ENCODE measurements around the gene TMEM187. TPM values are rescaled to one million over a fixed set of nuclear protein-coding genes. Genes with fewer than 3 reads are reported as not detected.

TMEM187 gene
- polyA plus RNA-seq, 4 donors, result 4.2 to 10.1 (median 6.0) TPM

DNA sequence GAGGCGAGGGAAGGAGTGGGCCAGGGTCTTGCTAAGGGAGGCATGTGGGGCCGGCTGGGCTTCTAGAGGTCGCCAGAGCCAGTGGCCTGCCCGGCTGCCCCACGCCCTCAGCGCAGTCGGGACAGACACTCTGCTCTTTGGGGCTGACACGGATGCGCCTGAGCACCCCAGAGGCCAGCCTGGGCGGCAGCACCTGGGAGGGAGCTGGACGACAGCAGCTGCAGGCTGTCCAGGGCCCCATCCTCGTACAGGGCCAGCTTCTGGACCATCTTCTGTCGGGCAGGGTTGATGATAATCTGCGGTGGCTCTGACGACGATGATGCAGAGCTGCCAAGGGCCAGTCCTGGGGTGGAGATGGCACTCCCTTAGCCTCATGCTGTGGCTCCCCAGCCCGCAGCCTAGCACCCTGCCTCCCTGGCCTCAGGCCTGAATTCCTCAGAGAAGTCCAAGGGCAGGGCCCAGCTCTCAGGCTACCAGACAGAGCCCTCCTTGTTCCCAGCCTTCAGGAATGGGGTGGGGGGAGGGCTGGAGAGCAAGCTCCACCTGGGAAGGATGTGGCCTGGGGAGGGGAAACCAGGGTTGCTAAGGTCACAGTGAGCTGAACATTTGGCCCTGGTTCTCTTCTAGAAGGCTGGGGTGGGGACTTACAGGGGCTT lies 39.9 kb downstream of the TMEM187 start:
- 40 to 66% (median 64%) methylated on average over 17 of the region's 17 CpGs for WGBS, 3 donors

GRCh38 chrX:154013001-154013421 lies 40.5 kb downstream of the TMEM187 start:
- peaks cover 0 to 74% (median 4%) of the 10 kb centered on the region in 3 donors for H3K36me3 ChIP-seq (ENCODE audit: control insufficient read depth in 3 of 3, insufficient read depth in 2 of 3, low read depth in 1 of 3, low read length in 3 of 3)
- H3K4me1 ChIP-seq (ENCODE audit: control insufficient read depth in 3 of 3, insufficient read depth in 2 of 3, low read depth in 1 of 3, low read length in 2 of 3), result peaks cover 0 to 36% (median 0%) of the 10 kb centered on the region in 3 donors
- 50 to 59% (median 55%) methylated on average over 7 to 17 of the region's 17 CpGs for WGBS, 3 donors
- FAIRE-seq (no peak), DNase-seq (peak in 1 of 2 donors; percentile 36)
- no peaks in the 10 kb centered on the region for H3K9me3 ChIP-seq (ENCODE audit: control insufficient read depth in 2 of 2, insufficient read depth in 1 of 2, low read depth in 1 of 2, low read length in 1 of 2)
- no peaks in the 10 kb centered on the region for H3K27me3 ChIP-seq (ENCODE audit: control insufficient read depth in 3 of 3, insufficient read depth in 3 of 3, low read length in 3 of 3)
- no peak overlapping the region for H3K4me3 ChIP-seq (ENCODE audit: low read depth in 1 of 3, low read length in 3 of 3)
- peak overlapping the region in 2 of 3 donors; percentile 70 to 75 for H3K27ac ChIP-seq (ENCODE audit: low read depth in 1 of 3, low read length in 2 of 3)

More for the DNA sequence above, 39.9 kb downstream of the TMEM187 start:
- Histone ChIP-seq H3K4me1 (ENCODE audit: control insufficient read depth in 3 of 3, insufficient read depth in 2 of 3, low read depth in 1 of 3, low read length in 2 of 3) (peaks cover 0 to 36% (median 0%) of the 10 kb centered on the region in 3 donors), H3K27ac (ENCODE audit: low read depth in 1 of 3, low read length in 2 of 3) (peak overlapping the region in 2 of 3 donors; percentile 70 to 75), H3K9me3 (ENCODE audit: control insufficient read depth in 2 of 2, insufficient read depth in 1 of 2, low read depth in 1 of 2, low read length in 1 of 2) (no peaks in the 10 kb centered on the region), H3K4me3 (ENCODE audit: low read depth in 1 of 3, low read length in 3 of 3) (no peak overlapping the region), H3K36me3 (ENCODE audit: control insufficient read depth in 3 of 3, insufficient read depth in 2 of 3, low read depth in 1 of 3, low read length in 3 of 3) (peaks cover 0 to 74% (median 4%) of the 10 kb centered on the region in 3 donors), H3K27me3 (ENCODE audit: control insufficient read depth in 3 of 3, insufficient read depth in 3 of 3, low read length in 3 of 3) (no peaks in the 10 kb centered on the region)
- DNase-seq, result peak; percentile 31 to 77
- FAIRE-seq, result no peak

DNA sequence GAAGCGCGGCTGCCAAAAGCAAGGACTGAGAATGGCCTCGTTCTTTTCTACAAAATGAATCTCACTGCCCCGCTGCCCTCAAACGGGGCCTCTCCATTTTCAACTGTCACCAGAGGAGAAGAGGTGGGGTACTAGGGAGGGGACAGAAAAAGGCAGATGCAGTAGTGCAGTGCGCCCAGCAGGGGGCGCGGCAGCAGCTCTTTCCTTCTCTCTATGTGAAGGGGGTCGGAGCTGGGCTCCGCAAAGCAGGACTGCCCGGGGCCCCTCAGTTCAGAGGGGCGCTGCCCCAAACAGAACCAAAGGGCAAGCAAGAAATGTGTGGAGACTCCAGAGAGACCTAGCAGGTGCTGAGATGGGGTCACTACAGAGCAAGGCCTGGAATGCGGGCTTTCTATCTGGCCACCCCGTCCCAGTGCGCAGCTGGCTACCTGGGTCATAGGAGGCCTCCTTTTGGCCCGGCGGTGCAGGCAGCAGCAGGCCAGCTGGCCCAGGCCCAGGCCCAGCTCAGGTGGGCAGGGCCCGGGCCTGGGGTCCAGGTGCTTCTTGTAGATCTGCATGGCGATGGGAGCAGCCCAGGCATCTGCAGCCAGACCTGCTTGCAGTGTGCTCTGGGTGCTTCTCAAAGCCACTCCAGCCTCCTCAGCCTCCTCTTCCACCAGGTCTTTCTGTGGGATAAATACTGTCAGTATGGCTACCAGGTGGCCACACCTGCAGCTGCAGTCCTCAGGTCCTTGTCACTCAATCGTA lies 41.2 kb downstream of the TMEM187 start:
- Histone ChIP-seq H3K4me3 (ENCODE audit: low read depth in 1 of 3, low read length in 3 of 3) (no peak overlapping the region), H3K27me3 (ENCODE audit: control insufficient read depth in 3 of 3, insufficient read depth in 3 of 3, low read length in 3 of 3) (no peaks in the 10 kb centered on the region), H3K27ac (ENCODE audit: low read depth in 1 of 3, low read length in 2 of 3) (peak overlapping the region in 2 of 3 donors; percentile 70 to 75), H3K4me1 (ENCODE audit: control insufficient read depth in 3 of 3, insufficient read depth in 2 of 3, low read depth in 1 of 3, low read length in 2 of 3) (peaks cover 0 to 41% (median 0%) of the 10 kb centered on the region in 3 donors), H3K9me3 (ENCODE audit: control insufficient read depth in 2 of 2, insufficient read depth in 1 of 2, low read depth in 1 of 2, low read length in 1 of 2) (no peaks in the 10 kb centered on the region), H3K36me3 (ENCODE audit: control insufficient read depth in 3 of 3, insufficient read depth in 2 of 3, low read depth in 1 of 3, low read length in 3 of 3) (peaks cover 0 to 80% (median 4%) of the 10 kb centered on the region in 3 donors)
- FAIRE-seq (no peak), DNase-seq (peak in 1 of 2 donors; percentile 57)
- WGBS, 3 donors, result 34 to 39% (median 38%) methylated on average over 16 to 20 of the region's 20 CpGs

DNA sequence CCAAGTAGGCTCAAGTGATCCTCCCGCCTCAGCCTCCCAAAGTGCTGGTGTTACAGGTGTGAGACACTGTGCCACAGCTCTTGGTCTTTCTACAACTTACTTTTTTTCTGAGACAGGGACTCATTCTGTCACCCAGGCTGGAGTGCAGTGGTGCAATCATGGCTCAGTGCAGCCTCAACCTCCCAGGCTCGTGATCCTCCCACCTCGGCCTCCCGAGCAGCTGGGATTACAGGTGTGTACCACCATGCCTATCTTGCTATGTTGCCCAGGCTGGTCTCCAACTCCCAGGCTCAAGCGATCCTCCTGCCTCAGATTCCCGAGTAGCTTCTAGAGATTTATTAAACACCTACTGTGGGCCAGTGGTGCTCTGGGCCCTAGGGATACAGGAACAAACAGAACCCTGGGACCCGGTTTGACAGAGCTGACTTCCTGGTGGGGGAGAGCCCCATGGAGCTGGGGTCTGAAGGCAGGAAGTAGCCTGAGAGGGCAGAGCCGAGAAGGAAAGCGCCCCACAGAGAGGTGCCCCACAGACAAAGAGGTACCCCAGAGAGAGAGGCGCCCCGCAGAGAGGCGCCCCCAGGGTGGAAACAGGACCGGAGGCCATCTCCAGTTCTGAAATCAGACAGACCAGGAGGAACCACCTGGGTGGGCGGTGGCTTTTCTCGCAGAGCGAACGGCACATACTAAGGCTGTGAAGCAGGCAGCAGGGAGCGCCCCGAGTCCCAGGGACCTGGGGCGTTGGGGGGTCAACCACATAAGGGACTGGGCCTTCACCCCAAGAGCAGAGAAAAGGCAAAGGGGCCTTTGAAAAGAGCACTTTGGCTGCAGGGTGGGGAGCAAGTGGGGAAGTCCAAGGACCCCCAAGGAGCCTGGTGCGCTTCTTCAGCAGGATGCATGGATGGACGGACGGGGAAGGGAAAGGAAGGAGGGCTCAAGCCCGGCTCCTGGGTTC lies 42.2 kb downstream of the TMEM187 start:
- DNase-seq (no peak), FAIRE-seq (no peak)
- Histone ChIP-seq H3K27ac (ENCODE audit: low read depth in 1 of 3, low read length in 2 of 3) (no peak overlapping the region), H3K4me3 (ENCODE audit: low read depth in 1 of 3, low read length in 3 of 3) (no peak overlapping the region), H3K36me3 (ENCODE audit: control insufficient read depth in 3 of 3, insufficient read depth in 2 of 3, low read depth in 1 of 3, low read length in 3 of 3) (peaks cover 0 to 80% (median 4%) of the 10 kb centered on the region in 3 donors), H3K9me3 (ENCODE audit: control insufficient read depth in 2 of 2, insufficient read depth in 1 of 2, low read depth in 1 of 2, low read length in 1 of 2) (no peaks in the 10 kb centered on the region), H3K4me1 (ENCODE audit: control insufficient read depth in 3 of 3, insufficient read depth in 2 of 3, low read depth in 1 of 3, low read length in 2 of 3) (peaks cover 0 to 43% (median 0%) of the 10 kb centered on the region in 3 donors), H3K27me3 (ENCODE audit: control insufficient read depth in 3 of 3, insufficient read depth in 3 of 3, low read length in 3 of 3) (no peaks in the 10 kb centered on the region)
- 78 to 88% (median 84%) methylated on average over 22 to 24 of the region's 24 CpGs for WGBS, 3 donors

- Histone ChIP-seq H3K27me3 (ENCODE audit: control insufficient read depth in 3 of 3, insufficient read depth in 3 of 3, low read length in 3 of 3) (no peaks in the 10 kb centered on the region), H3K27ac (ENCODE audit: low read depth in 1 of 3, low read length in 2 of 3) (no peak overlapping the region), H3K9me3 (ENCODE audit: control insufficient read depth in 2 of 2, insufficient read depth in 1 of 2, low read depth in 1 of 2, low read length in 1 of 2) (no peaks in the 10 kb centered on the region), H3K4me1 (ENCODE audit: control insufficient read depth in 3 of 3, insufficient read depth in 2 of 3, low read depth in 1 of 3, low read length in 2 of 3) (peaks cover 0 to 36% (median 0%) of the 10 kb centered on the region in 3 donors), H3K36me3 (ENCODE audit: control insufficient read depth in 3 of 3, insufficient read depth in 2 of 3, low read depth in 1 of 3, low read length in 3 of 3) (peaks cover 0 to 78% (median 4%) of the 10 kb centered on the region in 3 donors), H3K4me3 (ENCODE audit: low read depth in 1 of 3, low read length in 3 of 3) (no peak overlapping the region)
- 74 to 83% (median 78%) methylated on average over 11 to 16 of the region's 16 CpGs for WGBS, 3 donors
- DNase-seq (no peak), FAIRE-seq (no peak)
These were observed 43.2 kb downstream of the TMEM187 start for GRCh38 chrX:154015581-154016264.

- 47 to 72% (median 68%) methylated on average over 15 to 24 of the region's 24 CpGs for WGBS, 3 donors
- H3K27me3 ChIP-seq (ENCODE audit: control insufficient read depth in 3 of 3, insufficient read depth in 3 of 3, low read length in 3 of 3), result no peaks in the 10 kb centered on the region
- FAIRE-seq (no peak), DNase-seq (peak in 1 of 2 donors; percentile 65)
- peaks cover 0 to 30% (median 0%) of the 10 kb centered on the region in 3 donors for H3K4me1 ChIP-seq (ENCODE audit: control insufficient read depth in 3 of 3, insufficient read depth in 2 of 3, low read depth in 1 of 3, low read length in 2 of 3)
- peaks cover 0 to 71% (median 4%) of the 10 kb centered on the region in 3 donors for H3K36me3 ChIP-seq (ENCODE audit: control insufficient read depth in 3 of 3, insufficient read depth in 2 of 3, low read depth in 1 of 3, low read length in 3 of 3)
- H3K9me3 ChIP-seq (ENCODE audit: control insufficient read depth in 2 of 2, insufficient read depth in 1 of 2, low read depth in 1 of 2, low read length in 1 of 2), result no peaks in the 10 kb centered on the region
- H3K27ac ChIP-seq (ENCODE audit: low read depth in 1 of 3, low read length in 2 of 3), result no peak overlapping the region
- H3K4me3 ChIP-seq (ENCODE audit: low read depth in 1 of 3, low read length in 3 of 3), result no peak overlapping the region
These were observed 44.0 kb downstream of the TMEM187 start for GRCh38 chrX:154016366-154017076.

DNA sequence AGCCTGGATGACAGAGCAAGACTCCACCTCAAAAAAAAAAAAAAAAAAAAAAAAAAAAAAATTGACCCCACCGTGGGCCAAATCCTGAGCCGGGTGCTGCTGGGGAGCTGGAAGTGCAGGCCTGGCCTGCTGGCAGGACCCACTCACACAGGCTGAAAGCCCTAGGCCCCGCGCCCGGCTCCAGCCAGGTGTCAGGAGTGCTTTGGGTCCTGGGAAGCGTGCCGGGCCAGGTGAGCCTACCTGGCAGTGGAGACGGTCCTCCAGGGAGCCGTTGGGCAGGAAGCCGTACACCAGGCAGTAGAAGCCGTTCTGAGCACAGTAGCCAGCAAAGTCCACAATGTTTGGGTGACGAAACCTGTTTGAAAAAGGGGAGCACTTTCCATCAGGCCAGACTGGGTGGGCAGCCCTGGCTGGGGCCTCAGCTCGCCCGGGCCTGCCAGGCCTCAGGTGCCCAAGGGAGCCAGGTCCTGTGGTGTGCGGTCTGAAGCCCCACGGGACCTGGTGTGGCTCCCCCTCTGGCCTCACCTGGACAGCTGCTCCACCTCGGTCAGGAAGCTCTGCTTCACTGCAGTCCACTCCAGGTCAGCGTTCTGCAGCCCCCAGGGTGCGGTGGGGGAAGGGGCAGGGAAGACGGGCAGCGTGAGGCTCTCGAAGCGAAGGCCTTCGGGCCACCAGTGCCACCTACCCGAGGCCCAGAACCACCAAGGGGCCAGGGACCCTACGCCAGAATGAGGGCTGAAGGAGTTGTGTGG lies 45.4 kb downstream of the TMEM187 start:
- H3K27me3 ChIP-seq (ENCODE audit: control insufficient read depth in 3 of 3, insufficient read depth in 3 of 3, low read length in 3 of 3), result no peaks in the 10 kb centered on the region
- peak overlapping the region in 1 of 3 donors; percentile 79 for H3K27ac ChIP-seq (ENCODE audit: low read depth in 1 of 3, low read length in 2 of 3)
- peaks cover 0 to 58% (median 4%) of the 10 kb centered on the region in 3 donors for H3K36me3 ChIP-seq (ENCODE audit: control insufficient read depth in 3 of 3, insufficient read depth in 2 of 3, low read depth in 1 of 3, low read length in 3 of 3)
- H3K9me3 ChIP-seq (ENCODE audit: control insufficient read depth in 2 of 2, insufficient read depth in 1 of 2, low read depth in 1 of 2, low read length in 1 of 2), result no peaks in the 10 kb centered on the region
- H3K4me1 ChIP-seq (ENCODE audit: control insufficient read depth in 3 of 3, insufficient read depth in 2 of 3, low read depth in 1 of 3, low read length in 2 of 3), result peaks cover 0 to 17% (median 0%) of the 10 kb centered on the region in 3 donors
- WGBS, 3 donors, result 53 to 74% (median 72%) methylated on average over 20 to 26 of the region's 26 CpGs
- FAIRE-seq, result no peak
- H3K4me3 ChIP-seq (ENCODE audit: low read depth in 1 of 3, low read length in 3 of 3), result peak overlapping the region; percentile 13 to 66 (median 52)
- DNase-seq, result no peak
